H1 (cell line): ENCODE measurements around the gene KCNC3. TPM values are rescaled to one million over a fixed set of nuclear protein-coding genes. Genes with fewer than 3 reads are reported as not detected.
A peak's percentile ranks its signal among the peaks of the same experiment; 100 is the strongest.

Experiments used
- CTCF ChIA-PET: fragments of 300-600 bp; sonication (Branson Sonifier 250); formaldehyde crosslinking; loops from one replicate; lab custom pipeline; 2021; ENCODE audit not compliant: partially characterized antibody; lab: Charles Lee
- POLR2A ChIA-PET: fragments of 300-600 bp; sonication (Branson Sonifier 250); formaldehyde crosslinking; loops from one replicate; lab custom pipeline; 2021; ENCODE audit warnings: inconsistent platforms; ENCODE audit not compliant: partially characterized antibody; lab: Charles Lee
- DNase-seq, 2 experiments: peaks; one replicate each; pipeline versions ENCODE4 v3.0.0 to v3.0.0-alpha.2; 2010 to 2022; ENCODE audit warnings: low spot score in 2 of 2, low read depth in 1 of 2, mixed read lengths in 1 of 2
- FAIRE-seq: peaks from 2 replicates; lab custom pipeline; 2011; peaks lifted over from hg19 to GRCh38; lab: Jason Lieb, UNC
- H2AFZ ChIP-seq: 2 replicates; pipeline ENCODE4 v1.8.1; 2012; ENCODE audit warnings: low read length, inconsistent platforms
- H2AK5ac ChIP-seq: 2 replicates; pipeline ENCODE4 v1.6.1; 2013; ENCODE audit warnings: low read depth, low read length
- H2BK120ac ChIP-seq: replicated peaks from 2 replicates; pipeline ENCODE3; 2013; ENCODE audit warnings: low read depth, low read length, inconsistent platforms
- H2BK12ac ChIP-seq: 2 replicates; pipeline ENCODE4 v1.6.1; 2013; ENCODE audit warnings: low read depth, low read length
- H2BK15ac ChIP-seq: 2 replicates; pipeline ENCODE4 v1.6.1; 2013; ENCODE audit warnings: low read length
- H2BK20ac ChIP-seq: 2 replicates; pipeline ENCODE4 v1.6.1; 2013; ENCODE audit warnings: low read length
- H2BK5ac ChIP-seq: 2 replicates; pipeline ENCODE4 v1.6.1; 2013; ENCODE audit warnings: low read depth, low read length
- H3K14ac ChIP-seq: 2 replicates; pipeline ENCODE4 v1.6.1; 2013; ENCODE audit warnings: inconsistent platforms; ENCODE audit not compliant: insufficient read length
- H3K18ac ChIP-seq: 2 replicates; pipeline ENCODE4 v1.6.1; 2013; ENCODE audit warnings: low read length; ENCODE audit errors: extremely low read depth
- H3K23ac ChIP-seq: 2 replicates; pipeline ENCODE4 v1.6.1; 2013; ENCODE audit warnings: inconsistent platforms; ENCODE audit not compliant: insufficient read length
- H3K23me2 ChIP-seq: 2 replicates; pipeline ENCODE4 v1.6.1; 2013; ENCODE audit warnings: low read depth, low read length
- H3K27ac ChIP-seq: 2 replicates; pipeline ENCODE4 v1.6.1; 2011; ENCODE audit warnings: low read depth, low read length, inconsistent platforms
- H3K27me3 ChIP-seq, 4 experiments: replicated peaks in 1 of 4; 1 replicate in 1 of 4; 2 replicates in 3 of 4; pipeline versions ENCODE4 v1.6.1 to v1.8.1; 2011 to 2013; ENCODE audit warnings: low read length in 3 of 4, mild to moderate bottlenecking in 3 of 4, inconsistent platforms in 2 of 4, mixed read lengths in 2 of 4, moderate library complexity in 1 of 4; ENCODE audit not compliant: control insufficient read depth in 3 of 4, insufficient read depth in 3 of 4; ENCODE audit errors: extremely low read depth in 1 of 4
- H3K36me3 ChIP-seq, 4 experiments: 2 replicates each; pipeline versions ENCODE4 v1.6.1 to v1.8.1; 2011 to 2013; ENCODE audit warnings: mild to moderate bottlenecking in 4 of 4, low read length in 3 of 4, moderate library complexity in 2 of 4, control low read depth in 1 of 4, inconsistent platforms in 1 of 4; ENCODE audit not compliant: insufficient read depth in 4 of 4, control insufficient read depth in 2 of 4
- H3K4ac ChIP-seq: replicated peaks from 2 replicates; pipeline ENCODE3; 2013; ENCODE audit warnings: low read length, low read depth, mixed read lengths, inconsistent platforms; ENCODE audit not compliant: insufficient read length
- H3K4me1 ChIP-seq, 4 experiments: replicated peaks in 1 of 4; 1 replicate in 1 of 4; 2 replicates in 3 of 4; pipeline versions ENCODE4 v1.6.1 to v1.8.1; 2011 to 2013; ENCODE audit warnings: low read length in 3 of 4, inconsistent platforms in 2 of 4, mixed read lengths in 1 of 4; ENCODE audit not compliant: insufficient read depth in 4 of 4, control insufficient read depth in 3 of 4
- H3K4me2 ChIP-seq, 2 experiments: 2 replicates each; pipeline versions ENCODE4 v1.6.1 to v1.8.1; 2011 to 2013; ENCODE audit warnings: low read depth in 2 of 2, low read length in 2 of 2, control low read depth in 1 of 2, inconsistent platforms in 1 of 2, mild to moderate bottlenecking in 1 of 2; ENCODE audit not compliant: insufficient read depth in 1 of 2
- H3K4me3 ChIP-seq, 4 experiments: fragments of 200-600, 300-600 bp in 1 of 4; sonication (generic), shearing (Covaris generic), sonication (Bioruptor Twin) in 1 of 4; 2 replicates each; pipeline versions ENCODE4 v1.5.1 to v1.8.1; 2011 to 2016; ENCODE audit warnings: low read length in 4 of 4, low read depth in 3 of 4, control low read depth in 2 of 4, inconsistent platforms in 2 of 4, mild to moderate bottlenecking in 2 of 4, mixed read lengths in 1 of 4, moderate library complexity in 1 of 4; ENCODE audit not compliant: insufficient read depth in 2 of 4; ENCODE audit errors: extremely low read depth in 1 of 4
- H3K56ac ChIP-seq: replicated peaks from 2 replicates; pipeline ENCODE3; 2013; ENCODE audit warnings: low read depth, mild to moderate bottlenecking, mixed read lengths, low read length, inconsistent platforms; ENCODE audit not compliant: insufficient read length
- H3K79me1 ChIP-seq: 2 replicates; pipeline ENCODE4 v1.6.1; 2013; ENCODE audit warnings: low read depth, low read length, control low read depth
- H3K79me2 ChIP-seq, 2 experiments: 2 replicates each; pipeline versions ENCODE4 v1.6.1 to v1.8.1; 2012 to 2013; ENCODE audit warnings: low read length in 2 of 2, mild to moderate bottlenecking in 2 of 2, inconsistent platforms in 1 of 2; ENCODE audit not compliant: insufficient read depth in 2 of 2, control insufficient read depth in 1 of 2
- H3K9ac ChIP-seq, 4 experiments: replicated peaks in 1 of 4; 1 replicate in 1 of 4; 2 replicates in 3 of 4; pipeline versions ENCODE4 v1.6.1 to v1.8.1; 2011 to 2013; ENCODE audit warnings: low read depth in 3 of 4, low read length in 3 of 4, control low read depth in 2 of 4, mild to moderate bottlenecking in 2 of 4, moderate library complexity in 2 of 4, inconsistent platforms in 1 of 4; ENCODE audit errors: extremely low read depth in 1 of 4
- H3K9me3 ChIP-seq, 2 experiments: 2 replicates each; pipeline versions ENCODE4 v1.6.1 to v1.8.1; 2012 to 2013; ENCODE audit warnings: mild to moderate bottlenecking in 2 of 2, moderate library complexity in 2 of 2, control low read depth in 1 of 2, inconsistent platforms in 1 of 2, low read depth in 1 of 2, low read length in 1 of 2, mixed read lengths in 1 of 2; ENCODE audit not compliant: insufficient read depth in 2 of 2
- H4K20me1 ChIP-seq, 2 experiments: replicated peaks in 1 of 2; 2 replicates each; pipeline versions ENCODE3 to v1.8.1; 2011 to 2013; ENCODE audit warnings: inconsistent platforms in 2 of 2, low read length in 2 of 2, mild to moderate bottlenecking in 1 of 2; ENCODE audit not compliant: insufficient read depth in 2 of 2, control insufficient read depth in 1 of 2
- H4K5ac ChIP-seq: 2 replicates; pipeline ENCODE4 v1.6.1; 2013; ENCODE audit warnings: low read length, low read depth, mixed read lengths, inconsistent platforms; ENCODE audit not compliant: insufficient read length
- H4K8ac ChIP-seq: 2 replicates; pipeline ENCODE4 v1.8.0; 2013; ENCODE audit warnings: mild to moderate bottlenecking, moderate library complexity, low read length, inconsistent platforms; ENCODE audit not compliant: insufficient read depth; ENCODE audit errors: extremely low read depth
- H4K91ac ChIP-seq: replicated peaks from 2 replicates; pipeline ENCODE3; 2013; ENCODE audit warnings: low read length, mixed read lengths, inconsistent platforms; ENCODE audit not compliant: insufficient read length
- CTCF ChIP-seq, 3 experiments: IDR thresholded peaks; 1 replicate in 2 of 3; 2 replicates in 1 of 3; pipeline versions ENCODE4 v1.5.1 to v1.6.1; 2011; ENCODE audit warnings: low read length in 3 of 3, mild to moderate bottlenecking in 3 of 3, inconsistent platforms in 2 of 3, low read depth in 1 of 3, moderate library complexity in 1 of 3; ENCODE audit not compliant: insufficient read depth in 1 of 3; ENCODE audit errors: control extremely low read depth in 1 of 3
- TAF7 ChIP-seq: optimal IDR thresholded peaks from 2 replicates; pipeline ENCODE3; 2011; ENCODE audit warnings: low read depth, mild to moderate bottlenecking, inconsistent platforms, low read length, moderate library complexity, borderline replicate concordance
- WGBS, 2 experiments: shearing (Covaris generic) in 1 of 2; methylation state at CpG; one replicate each; pipeline versions ENCODE4 v1.1.6 to v1.1.7; 2013 to 2015; ENCODE audit warnings: low lambda C conversion rate in 2 of 2, mixed read lengths in 2 of 2, inconsistent platforms in 1 of 2, low coverage in 1 of 2, missing lambda C conversion rate in 1 of 2; ENCODE audit not compliant: insufficient replicate concordance in 2 of 2, insufficient coverage in 1 of 2, insufficient read length in 1 of 2; ENCODE audit errors: extremely low coverage in 1 of 2, missing lambda C conversion rate in 1 of 2; 5-methylcytosine and 5-hydroxymethylcytosine counted together
- polyA plus RNA-seq, 7 experiments: library from polyadenylated mRNA; depleted of rRNA in 3 of 7; stranded (reverse) in 5 of 7; unstranded in 2 of 7; fragments of >200 nt in 5 of 7; fragments of 200-250 nt in 2 of 7; gene quantifications; 1 replicate in 5 of 7; 2 replicates in 1 of 7; 4 replicates in 1 of 7; pipeline versions ENCODE4 v1.2.1 to v1.2.3, GENCODE V29; 2011 to 2013; ENCODE audit warnings: missing spikeins in 2 of 7, mixed read lengths in 2 of 7
- total RNA-seq: library from RNA; stranded (reverse); fragmentation: NEBNext Ultra II Directional; extraction: Animal tissue kit (Norgen Biotek cat#: 25700); gene quantifications from 2 replicates; pipeline ENCODE4 v1.2.1, GENCODE V29; 2021

The KCNC3 gene
- total and polyA plus RNA-seq, 2 of the 8 experiments (the other 6 are each of a cell fraction or from before 2014, with no cell fraction given): 3.9 to 7.2 TPM

GRCh38 chr19:50349277-50350057 is 20.3 kb upstream of the KCNC3 start:
- no peak overlapping the region for H4K5ac ChIP-seq
- FAIRE-seq (no peak), DNase-seq (no peak)
- H3K4ac ChIP-seq: no peak overlapping the region
- H3K23ac ChIP-seq: no peak overlapping the region
- no peak overlapping the region for H3K56ac ChIP-seq
- no peak overlapping the region for H3K4me2 ChIP-seq
- CTCF ChIA-PET: interaction anchor here (0.6 to 1.8 kb wide), 6 partner anchors 8 to 67 kb away, joined by 3 to 5 read pairs (median 4); no protein-coding TSS in a partner anchor
- H3K9me3 ChIP-seq: no peaks in the 10 kb centered on the region
- H3K27me3 ChIP-seq: no peaks in the 10 kb centered on the region
- no peak overlapping the region for H3K9ac ChIP-seq
- no peak overlapping the region for H2BK12ac ChIP-seq
- peaks cover 0 to 2% of the 10 kb centered on the region in 2 experiments for H4K20me1 ChIP-seq
- H3K18ac ChIP-seq: no peak overlapping the region
- no peak overlapping the region for H2AK5ac ChIP-seq
- no peak overlapping the region for H2BK120ac ChIP-seq
- POLR2A ChIA-PET: interaction anchor here (0.6 to 1.4 kb wide), 2 partner anchors 17 to 45 kb away, joined by 3 to 4 read pairs; no protein-coding TSS in a partner anchor
- no peak overlapping the region for H2BK20ac ChIP-seq
- no peak overlapping the region for H3K14ac ChIP-seq
- 81% methylated on average over 22 of the region's 22 CpGs; no CpG with 5 or more reads in 1 of the 2 experiments for WGBS, 2 experiments
- no peak overlapping the region for H2AFZ ChIP-seq
- TF ChIP-seq TAF7 (no peak), CTCF (IDR thresholded peaks at IDR 0.05; ENCODE audit: control extremely low read depth in 1 of 3, insufficient read depth in 1 of 3, low read depth in 1 of 3, low read length in 3 of 3) (peak in 1 of 3 experiments; percentile 19; a peak in 1 of 4 replicates)
- H4K91ac ChIP-seq: no peak overlapping the region
- no peak overlapping the region for H4K8ac ChIP-seq
- no peaks in the 10 kb centered on the region for H3K36me3 ChIP-seq
- H3K23me2 ChIP-seq: no peaks in the 10 kb centered on the region
- H3K27ac ChIP-seq: no peak overlapping the region
- no peaks in the 10 kb centered on the region for H3K79me2 ChIP-seq
- H2BK15ac ChIP-seq: no peak overlapping the region
- H2BK5ac ChIP-seq: no peak overlapping the region
- no peaks in the 10 kb centered on the region; a peak in 1 of 7 replicates for H3K4me1 ChIP-seq
- no peak overlapping the region for H3K4me3 ChIP-seq
- no peaks in the 10 kb centered on the region for H3K79me1 ChIP-seq
